Measurements from ENCODE around the gene APOL3. TPM values are rescaled to one million over a fixed set of nuclear protein-coding genes. Genes with fewer than 3 reads are reported as not detected.
A peak's percentile ranks its signal among the peaks of the same experiment; 100 is the strongest.
"Not testable (repeated sequence)": the region's sequence is repeated elsewhere in the genome, so short reads cannot be mapped to it uniquely, and the experiment has no call there.

Gene APOL3
- total RNA-seq, 2 experiments from 2014 or later = 63.9 to 66.7 TPM

DNA sequence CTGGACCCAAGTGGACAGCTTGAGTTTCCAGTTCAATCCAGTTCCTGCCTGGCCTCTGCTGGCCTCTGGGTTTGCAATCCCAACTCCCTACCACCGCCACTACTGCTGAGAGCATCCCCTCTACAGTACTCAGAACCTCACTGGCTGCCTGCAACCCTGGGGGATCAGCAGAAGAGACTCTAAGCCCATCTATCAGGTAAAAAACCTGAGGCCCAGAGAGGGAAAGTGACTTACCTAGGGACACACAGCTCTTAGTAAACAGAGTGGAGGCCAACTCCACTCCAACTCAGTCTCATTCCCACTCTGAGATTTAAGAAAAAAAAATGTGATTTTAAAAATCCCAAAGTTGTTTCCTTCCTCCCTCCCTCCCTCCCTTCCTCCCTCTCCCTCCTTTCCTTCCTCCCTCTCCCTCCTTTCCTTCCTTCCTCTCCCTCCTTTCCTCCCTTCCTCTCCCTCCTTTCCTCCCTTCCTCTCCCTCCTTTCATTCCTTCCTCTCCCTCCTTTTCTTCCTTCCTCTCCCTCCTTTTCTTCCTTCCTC, 34.5 kb downstream of the APOL3 start:
- Mint-ChIP-seq H3K27me3 (no peaks in the 10 kb centered on the region), H3K4me1 (ENCODE audit: low read depth) (peaks cover 12% of the 10 kb centered on the region), H3K9me3 (no peaks in the 10 kb centered on the region), H3K4me3 (no peak overlapping the region), H3K27ac (no peak overlapping the region), H3K36me3 (peaks cover 2% of the 10 kb centered on the region)
- CTCF ChIA-PET = interaction anchor here (1.0 to 3.5 kb wide), 5 partner anchors 16 to 360 kb away, joined by 3 to 35 read pairs (median 9); no protein-coding TSS in a partner anchor
- intact Hi-C loops (cut with micrococcal nuclease) = loop anchor here (2.0 kb wide), 1 partner anchor 195 kb away; no protein-coding TSS in a partner anchor
- no peak for DNase-seq
- POLR2A ChIA-PET = no interaction called here

DNA sequence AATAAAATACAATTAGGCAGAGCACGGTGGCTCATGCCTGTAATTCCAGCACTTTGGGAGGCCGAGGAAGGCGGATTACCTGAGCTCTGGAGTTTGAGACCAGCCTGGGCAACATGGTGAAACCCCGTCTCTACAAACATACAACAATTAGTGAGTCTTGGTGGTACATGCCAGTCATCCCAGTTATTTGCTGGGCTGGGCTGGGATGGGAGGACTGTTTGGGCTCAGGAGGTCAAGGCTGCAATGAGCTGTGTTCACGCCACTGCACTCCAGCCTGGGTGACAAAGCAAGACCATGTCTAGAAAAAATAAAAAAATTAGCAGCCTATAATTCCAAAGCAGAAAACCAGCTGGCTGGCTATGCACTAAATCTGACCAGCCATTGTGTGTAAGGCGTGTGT, 35.1 kb downstream of the APOL3 start:
- POLR2A ChIA-PET = no interaction called here
- intact Hi-C loops (cut with micrococcal nuclease) = loop anchor here (2.0 kb wide), 1 partner anchor 195 kb away; no protein-coding TSS in a partner anchor
- no peak overlapping the region for H3K27ac Mint-ChIP-seq

DNA sequence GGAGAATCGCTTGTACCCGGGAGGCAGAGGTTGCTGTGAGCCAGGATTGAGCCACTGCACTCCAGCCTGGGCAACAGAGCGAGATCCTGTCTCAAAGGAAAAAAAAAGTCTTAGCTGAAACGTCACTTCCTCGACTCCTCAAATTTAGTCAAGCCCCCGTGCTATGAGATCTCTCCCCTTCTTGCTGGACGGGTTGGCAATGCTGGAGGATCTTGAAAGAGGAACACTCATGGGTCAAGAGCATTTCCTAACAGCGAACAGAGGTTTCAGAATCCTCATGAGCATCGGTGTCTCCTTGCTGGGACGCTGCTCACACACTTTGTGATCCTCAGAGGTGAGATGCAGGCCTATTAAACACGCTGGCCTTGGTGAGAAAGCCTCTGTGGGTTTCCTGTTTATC, 35.9 kb downstream of the APOL3 start:
- H3K27ac Mint-ChIP-seq = no peak overlapping the region
- H3K4me3 Mint-ChIP-seq = no peak overlapping the region
- POLR2A ChIA-PET = no interaction called here

More for the DNA sequence above, 35.1 kb downstream of the APOL3 start:
- H3K9me3 Mint-ChIP-seq = no peaks in the 10 kb centered on the region
- no peaks in the 10 kb centered on the region for H3K27me3 Mint-ChIP-seq
- CTCF ChIA-PET = interaction anchor here (1.0 to 3.5 kb wide), 6 partner anchors 11 to 361 kb away, joined by 3 to 35 read pairs (median 8); no protein-coding TSS in a partner anchor
- H3K4me3 Mint-ChIP-seq = no peak overlapping the region
- DNase-seq = no peak
- peaks cover 12% of the 10 kb centered on the region for H3K4me1 Mint-ChIP-seq (ENCODE audit: low read depth)
- peaks cover 2% of the 10 kb centered on the region for H3K36me3 Mint-ChIP-seq

DNA sequence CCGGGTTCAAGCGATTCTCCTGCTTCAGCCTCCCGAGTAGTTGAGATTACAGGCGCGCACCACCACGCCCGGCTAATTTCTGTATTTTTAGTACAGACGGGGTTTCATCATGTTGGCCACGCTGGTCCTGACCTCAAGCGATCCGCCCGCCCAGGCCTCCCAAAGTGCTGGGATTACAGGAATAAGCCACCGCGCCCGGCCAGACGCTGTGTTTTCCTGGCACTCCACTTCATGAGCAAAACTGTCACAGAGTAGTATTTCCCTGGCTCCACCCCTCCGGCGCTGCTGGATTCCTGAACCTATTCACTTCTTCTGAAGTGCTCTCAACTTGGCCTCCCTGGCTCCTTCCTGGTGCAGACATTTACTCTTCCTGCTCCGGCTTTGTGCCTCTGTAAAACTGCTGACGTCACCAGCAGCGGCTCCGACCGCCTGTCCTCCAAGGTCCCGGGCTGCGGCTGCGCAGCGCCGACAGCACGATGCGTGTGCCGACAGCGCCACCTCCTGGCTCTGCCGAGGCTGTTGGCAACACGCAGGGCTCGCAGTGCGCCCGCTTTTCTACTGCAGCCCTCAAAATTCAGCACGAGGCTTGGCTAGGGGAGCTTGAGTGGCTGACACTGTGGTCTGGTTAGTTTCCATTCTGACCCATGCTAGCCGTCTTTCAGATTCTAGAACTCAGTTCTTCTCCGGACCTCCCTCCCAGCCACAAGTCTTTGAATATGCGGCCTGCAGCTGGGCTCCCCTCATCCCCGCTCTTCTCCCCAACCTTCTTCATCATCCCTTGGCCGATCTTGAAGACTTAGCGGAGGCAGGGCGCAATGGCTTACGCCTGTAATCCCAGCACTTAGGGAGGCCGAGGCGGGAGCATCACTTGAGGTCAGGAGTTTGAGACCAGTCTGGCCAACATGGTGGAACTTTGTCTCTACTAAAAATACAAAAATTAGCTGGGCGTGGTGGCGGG, 36.6 kb downstream of the APOL3 start:
- no peaks in the 10 kb centered on the region for H3K27me3 Mint-ChIP-seq
- H3K9me3 Mint-ChIP-seq = no peaks in the 10 kb centered on the region
- intact Hi-C loops (cut with micrococcal nuclease) = loop anchor here (1.0 to 5.0 kb wide), 4 partner anchors 58 to 772 kb away; no protein-coding TSS in a partner anchor
- CTCF ChIA-PET = interaction anchor here (0.6 to 3.5 kb wide), 40 partner anchors 9 to 773 kb away, joined by 3 to 35 read pairs (median 4); partner anchors contain the start of genes APOL2 and MB
- H3K27ac Mint-ChIP-seq = peak overlapping the region; percentile 67
- peaks cover 12% of the 10 kb centered on the region for H3K4me1 Mint-ChIP-seq (ENCODE audit: low read depth)
- POLR2A ChIA-PET = no interaction called here
- peaks cover 2% of the 10 kb centered on the region for H3K36me3 Mint-ChIP-seq
- peak; percentile 95 for DNase-seq
- peak overlapping the region; percentile 66 for H3K4me3 Mint-ChIP-seq

More for the DNA sequence above, 35.9 kb downstream of the APOL3 start:
- H3K27me3 Mint-ChIP-seq = no peaks in the 10 kb centered on the region
- H3K9me3 Mint-ChIP-seq = no peaks in the 10 kb centered on the region
- H3K4me1 Mint-ChIP-seq (ENCODE audit: low read depth) = peaks cover 12% of the 10 kb centered on the region
- intact Hi-C loops (cut with micrococcal nuclease) = loop anchor here (1.0 to 5.0 kb wide), 4 partner anchors 58 to 772 kb away; no protein-coding TSS in a partner anchor
- H3K36me3 Mint-ChIP-seq = peaks cover 2% of the 10 kb centered on the region
- DNase-seq = no peak
- CTCF ChIA-PET = interaction anchor here (0.5 to 3.5 kb wide), 40 partner anchors 10 to 774 kb away, joined by 3 to 35 read pairs (median 4); partner anchors contain the start of genes APOL2 and MB

DNA sequence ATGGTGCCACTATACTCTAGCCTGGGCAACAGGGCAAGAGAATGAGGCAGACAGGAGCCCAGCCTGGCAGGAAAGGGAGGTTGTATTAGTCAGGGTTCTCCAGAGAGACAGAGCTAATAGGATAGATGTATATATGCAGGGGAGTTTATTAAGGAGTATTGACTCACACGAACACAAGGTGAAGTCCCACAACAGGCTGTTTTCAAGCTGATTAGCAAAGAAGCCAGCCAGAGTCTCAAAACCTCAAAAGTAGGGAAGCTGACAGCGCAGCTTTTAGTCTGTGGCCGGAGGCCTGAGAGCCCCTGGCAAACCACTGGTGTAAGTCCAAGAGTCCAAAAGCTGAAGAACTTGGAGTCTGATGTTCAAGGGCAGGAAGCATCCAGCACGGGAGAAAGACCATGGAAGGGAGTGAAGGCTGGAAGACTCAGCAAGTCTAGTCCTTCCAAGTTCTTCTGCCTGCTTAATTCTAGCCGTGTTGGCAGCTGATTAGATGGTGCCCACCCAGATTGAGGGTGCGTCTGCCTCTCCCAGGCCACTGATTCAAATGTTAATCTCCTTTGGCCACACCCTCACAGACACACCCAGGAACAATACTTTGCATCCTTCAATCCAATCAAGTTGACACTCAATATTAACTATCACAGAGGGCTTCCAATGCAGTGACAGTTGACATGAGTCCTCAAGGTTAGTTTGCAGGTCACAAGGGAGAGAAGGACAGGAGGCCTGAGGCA, 39.8 kb downstream of the APOL3 start:
- CTCF ChIA-PET = interaction anchor here (7.3 kb wide), 1 partner anchor 55 kb away, joined by 33 read pairs; no protein-coding TSS in a partner anchor
- H3K9me3 Mint-ChIP-seq, H3K4me3 Mint-ChIP-seq, H3K36me3 Mint-ChIP-seq, H3K27me3 Mint-ChIP-seq, H3K27ac Mint-ChIP-seq, DNase-seq, POLR2A ChIA-PET: not testable (repeated sequence)
- H3K4me1 Mint-ChIP-seq (ENCODE audit: low read depth) = peaks cover 12% of the 10 kb centered on the region
- intact Hi-C loops (cut with micrococcal nuclease) = loop anchor here (5.0 kb wide), 1 partner anchor 768 kb away; no protein-coding TSS in a partner anchor

DNA sequence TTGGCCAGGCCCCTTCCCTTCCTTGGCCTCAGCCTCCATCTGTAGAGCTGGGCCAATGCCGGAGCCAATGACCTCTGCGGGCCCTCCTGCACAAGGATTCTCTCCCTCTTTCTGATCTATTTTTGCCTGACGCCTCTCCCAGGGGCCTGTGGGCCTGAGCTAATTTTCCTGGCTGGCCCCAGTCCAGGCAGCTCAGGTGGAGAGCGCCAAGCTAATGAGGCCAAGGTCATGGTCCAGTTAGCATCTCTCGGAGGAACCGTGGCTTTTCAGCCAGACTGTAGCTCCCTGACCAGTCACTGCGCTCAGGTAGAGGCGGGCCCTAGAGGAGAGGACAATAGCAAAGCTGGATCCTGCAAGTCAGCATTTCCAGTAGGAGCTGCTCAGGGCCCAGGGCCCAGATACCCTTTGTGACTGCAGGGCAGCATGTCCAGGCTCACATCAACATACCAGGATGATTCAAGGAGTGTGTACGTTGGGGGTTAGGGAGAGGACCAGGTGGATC, 43.5 kb downstream of the APOL3 start:
- ChIA-PET CTCF (interaction anchor here (1.4 to 7.3 kb wide), 2 partner anchors 51 to 63 kb away, joined by 3 to 33 read pairs; no protein-coding TSS in a partner anchor), POLR2A (no interaction called here)
- DNase-seq = no peak
- Mint-ChIP-seq H3K4me3 (no peak overlapping the region), H3K4me1 (ENCODE audit: low read depth) (no peaks in the 10 kb centered on the region), H3K27me3 (no peaks in the 10 kb centered on the region), H3K27ac (no peak overlapping the region), H3K9me3 (no peaks in the 10 kb centered on the region), H3K36me3 (no peaks in the 10 kb centered on the region)
- intact Hi-C loops (cut with micrococcal nuclease) = no loop called here

DNA sequence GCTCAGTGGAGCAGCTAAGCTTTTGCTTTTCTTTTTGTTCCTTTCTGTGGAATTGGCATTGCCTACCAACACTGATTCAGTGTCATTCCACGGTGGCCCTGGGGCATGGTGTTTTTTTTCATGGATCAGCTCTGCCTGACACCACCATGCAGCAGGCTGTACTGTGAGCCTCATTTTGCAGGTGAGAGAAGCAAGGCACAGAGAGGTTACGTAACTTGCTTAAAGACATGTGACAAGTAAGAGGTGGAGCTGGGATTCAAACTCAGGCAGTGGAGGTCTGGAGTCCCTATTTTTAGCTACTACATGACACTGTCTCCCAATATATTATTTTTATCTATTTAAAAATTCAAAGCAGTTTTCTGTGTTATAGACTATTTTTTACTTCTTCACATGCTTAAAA, 44.4 kb downstream of the APOL3 start:
- no peaks in the 10 kb centered on the region for H3K9me3 Mint-ChIP-seq
- H3K27me3 Mint-ChIP-seq = peaks cover 2% of the 10 kb centered on the region
- H3K4me1 Mint-ChIP-seq (ENCODE audit: low read depth) = no peaks in the 10 kb centered on the region
- no peak for DNase-seq
- no peak overlapping the region for H3K27ac Mint-ChIP-seq
- ChIA-PET POLR2A (no interaction called here), CTCF (interaction anchor here (7.3 kb wide), 1 partner anchor 50 kb away, joined by 33 read pairs; no protein-coding TSS in a partner anchor)
- no peak overlapping the region for H3K4me3 Mint-ChIP-seq
- H3K36me3 Mint-ChIP-seq = no peaks in the 10 kb centered on the region
- intact Hi-C loops (cut with micrococcal nuclease) = no loop called here

DNA sequence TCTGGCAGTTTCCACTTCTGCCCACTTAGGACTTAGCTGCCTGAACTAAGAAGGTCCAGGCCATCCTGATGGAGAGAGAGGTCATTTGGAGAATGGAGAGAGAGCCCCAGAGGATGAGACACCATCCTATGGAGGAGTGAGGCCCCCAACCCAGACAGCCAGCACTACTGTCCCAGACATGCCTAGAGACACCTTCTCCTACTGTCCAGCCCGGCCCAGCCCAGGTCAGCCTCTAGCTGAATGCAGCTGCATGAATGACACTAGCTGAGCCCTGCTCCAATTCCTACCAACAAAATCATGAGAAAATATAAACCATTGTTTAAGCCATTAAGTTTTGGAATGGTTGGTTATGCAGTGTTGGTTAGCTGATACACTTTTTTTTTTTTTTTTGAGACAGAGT, 47.4 kb downstream of the APOL3 start:
- DNase-seq = no peak
- Mint-ChIP-seq H3K9me3 (no peaks in the 10 kb centered on the region), H3K27ac (no peak overlapping the region), H3K4me1 (ENCODE audit: low read depth) (no peaks in the 10 kb centered on the region), H3K36me3 (no peaks in the 10 kb centered on the region), H3K27me3 (peaks cover 2% of the 10 kb centered on the region), H3K4me3 (no peak overlapping the region)
- POLR2A ChIA-PET = no interaction called here
- intact Hi-C loops (cut with micrococcal nuclease) = no loop called here
- CTCF ChIA-PET = no interaction called here

DNA sequence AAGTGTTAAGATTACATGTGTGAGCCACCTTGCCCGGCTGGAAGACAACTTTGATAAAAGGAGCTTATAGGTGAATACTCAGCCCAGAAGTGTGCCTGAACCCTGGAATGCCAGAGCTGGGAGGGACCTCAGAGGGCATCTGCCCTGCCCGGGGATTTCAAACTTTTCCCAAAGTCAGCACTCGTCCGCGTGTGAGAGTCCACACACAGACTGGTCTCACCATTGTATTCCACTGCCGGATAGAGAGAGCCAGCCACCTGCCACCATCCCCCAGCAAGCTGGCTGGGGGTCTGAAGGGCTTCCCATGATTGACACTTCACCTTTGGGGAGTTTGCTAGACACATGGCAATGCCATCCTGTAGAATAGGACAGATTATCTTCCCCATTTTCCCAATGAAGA, 49.2 kb downstream of the APOL3 start:
- DNase-seq = no peak
- Mint-ChIP-seq H3K4me1 (ENCODE audit: low read depth) (no peaks in the 10 kb centered on the region), H3K27ac (no peak overlapping the region), H3K9me3 (no peaks in the 10 kb centered on the region), H3K4me3 (no peak overlapping the region), H3K36me3 (no peaks in the 10 kb centered on the region), H3K27me3 (peaks cover 4% of the 10 kb centered on the region)
- CTCF ChIA-PET = interaction anchor here (1.5 kb wide), 1 partner anchor 45 kb away, joined by 5 read pairs; no protein-coding TSS in a partner anchor
- intact Hi-C loops (cut with micrococcal nuclease) = no loop called here
- POLR2A ChIA-PET = no interaction called here

DNA sequence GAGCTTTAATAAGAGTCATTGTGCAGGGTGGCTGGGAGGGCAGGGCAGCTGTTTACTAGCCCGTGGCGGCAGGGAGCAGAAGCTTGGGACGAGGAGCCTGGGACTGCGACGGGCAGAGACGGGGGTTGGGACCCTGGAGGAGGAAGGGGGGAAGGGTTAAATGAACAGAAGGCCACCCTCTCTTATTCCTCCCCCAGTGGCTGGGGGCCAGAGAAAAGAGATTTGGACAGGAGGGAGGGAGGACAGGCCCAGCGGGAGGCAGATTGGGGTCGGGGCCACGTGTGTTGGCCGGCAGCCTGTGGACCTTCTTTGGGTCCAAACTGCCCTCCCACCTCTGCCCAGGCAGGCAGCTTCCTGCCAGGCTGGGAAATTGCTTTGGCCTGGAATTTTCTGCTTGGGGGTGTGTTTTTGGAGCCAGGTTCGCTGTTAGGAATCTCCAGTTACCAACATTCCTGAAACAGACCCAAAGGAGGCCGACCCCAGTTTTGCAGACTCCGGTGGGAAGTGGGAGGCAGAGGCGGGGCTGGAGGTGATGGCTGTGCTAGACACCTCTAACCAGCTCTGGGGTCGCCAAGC, 50.2 kb downstream of the APOL3 start:
- DNase-seq = no peak
- no peaks in the 10 kb centered on the region for H3K36me3 Mint-ChIP-seq
- H3K27me3 Mint-ChIP-seq = peaks cover 4% of the 10 kb centered on the region
- POLR2A ChIA-PET = no interaction called here
- H3K4me1 Mint-ChIP-seq (ENCODE audit: low read depth) = no peaks in the 10 kb centered on the region
- H3K4me3 Mint-ChIP-seq = no peak overlapping the region
- intact Hi-C loops (cut with micrococcal nuclease) = no loop called here
- CTCF ChIA-PET = interaction anchor here (0.6 to 1.5 kb wide), 2 partner anchors 12 to 44 kb away, joined by 3 to 5 read pairs; no protein-coding TSS in a partner anchor
- no peak overlapping the region for H3K27ac Mint-ChIP-seq
- no peaks in the 10 kb centered on the region for H3K9me3 Mint-ChIP-seq

DNA sequence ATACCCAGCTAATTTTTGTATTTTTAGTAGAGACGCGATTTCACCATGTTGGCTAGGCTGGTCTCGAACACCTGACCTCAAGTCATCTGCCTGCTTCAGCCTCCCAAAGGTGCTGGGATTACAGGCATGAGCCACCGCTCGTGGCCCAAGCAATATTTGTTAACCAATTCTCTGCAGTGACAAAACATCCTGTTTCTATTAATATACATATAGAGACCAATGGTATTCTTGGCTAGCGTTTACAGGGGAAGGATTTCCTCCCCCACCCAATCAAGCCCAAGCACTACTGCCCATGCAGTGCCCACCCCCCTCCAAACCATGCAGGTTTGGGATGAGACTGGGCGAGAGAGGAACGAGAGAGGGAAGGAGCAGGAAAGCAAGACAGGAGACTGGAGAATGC, 53.1 kb downstream of the APOL3 start:
- ChIA-PET POLR2A (no interaction called here), CTCF (interaction anchor here (0.6 kb wide), 1 partner anchor 15 kb away, joined by 4 read pairs; no protein-coding TSS in a partner anchor)
- Mint-ChIP-seq H3K27me3 (peaks cover 4% of the 10 kb centered on the region), H3K4me3 (no peak overlapping the region), H3K27ac (no peak overlapping the region), H3K4me1 (ENCODE audit: low read depth) (no peaks in the 10 kb centered on the region), H3K36me3 (no peaks in the 10 kb centered on the region), H3K9me3 (no peaks in the 10 kb centered on the region)
- no peak for DNase-seq
- intact Hi-C loops (cut with micrococcal nuclease) = no loop called here

All from activated CD4-positive, alpha-beta memory T cell treated with anti-CD3 and anti-CD28 coated beads for 36 hours (primary cell).